Large intestine (tissue), 12 donors: ENCODE results near the gene STX1B. TPM values are rescaled to one million over a fixed set of nuclear protein-coding genes. Genes with fewer than 3 reads are reported as not detected.

Experiments
- DNase-seq, 2 donors: peaks; one replicate each; pipeline versions ENCODE4 v3.0.0 to v3.0.0-alpha.2; 2013
- H3K27ac ChIP-seq: one replicate; pipeline ENCODE4 v1.5.1; 2013; ENCODE audit warnings: low read length
- H3K27me3 ChIP-seq: 2 replicates; pipeline ENCODE4 v1.6.1; 2013; ENCODE audit warnings: low read length; ENCODE audit not compliant: control insufficient read depth, insufficient read depth
- H3K36me3 ChIP-seq: 2 replicates; pipeline ENCODE4 v1.6.1; 2013; ENCODE audit warnings: low read length; ENCODE audit not compliant: control insufficient read depth, insufficient read depth
- H3K4me1 ChIP-seq: one replicate; pipeline ENCODE4 v1.6.1; 2013; ENCODE audit warnings: low read length; ENCODE audit not compliant: control insufficient read depth, insufficient read depth
- H3K4me3 ChIP-seq: one replicate; pipeline ENCODE4 v1.5.1; 2013; ENCODE audit warnings: low read length
- H3K9me3 ChIP-seq: one replicate; pipeline ENCODE4 v1.6.1; 2013; ENCODE audit warnings: mild to moderate bottlenecking, low read depth, low read length, moderate library complexity; ENCODE audit not compliant: control insufficient read depth
- WGBS: methylation state at CpG from one replicate; pipeline ENCODE4 v1.1.5; 2013; ENCODE audit warnings: low lambda C conversion rate; ENCODE audit not compliant: insufficient coverage; 5-methylcytosine and 5-hydroxymethylcytosine counted together
- long read RNA-seq, 11 donors: transcript quantifications; one replicate each; lab custom pipeline, GENCODE V29; 2026
- polyA plus RNA-seq: library from polyadenylated mRNA; unstranded; fragments of 120-200 nt; gene quantifications from one replicate; pipeline ENCODE4 v1.2.1, GENCODE V29; 2013

The STX1B gene
- 1.9 TPM for polyA plus RNA-seq
- long read RNA-seq, donor 1: 0 reads
- long read RNA-seq, donor 2, partial matches to known transcripts: 7 of 7 reads
- long read RNA-seq, donor 2, other reads (novel, unspliced or antisense): 0 of 7 reads
- long read RNA-seq, donor 3: 0 reads
- long read RNA-seq, donor 4: 0 reads
- long read RNA-seq, donor 5: 0 reads
- long read RNA-seq, donor 6, full-length matches to known transcripts: 2 of 2 reads
- long read RNA-seq, donor 6, partial matches to known transcripts: 0 of 2 reads
- long read RNA-seq, donor 6, other reads (novel, unspliced or antisense): 0 of 2 reads
- long read RNA-seq, donor 7: 0 reads
- long read RNA-seq, donor 8: 0 reads
- long read RNA-seq, donor 9: 0 reads
- long read RNA-seq, donor 10, full-length matches to known transcripts: 1 of 1 reads
- long read RNA-seq, donor 10, partial matches to known transcripts: 0 of 1 reads
- long read RNA-seq, donor 10, other reads (novel, unspliced or antisense): 0 of 1 reads
- long read RNA-seq, donor 11, full-length matches to known transcripts: 1 of 1 reads
- long read RNA-seq, donor 11, partial matches to known transcripts: 0 of 1 reads
- long read RNA-seq, donor 11, other reads (novel, unspliced or antisense): 0 of 1 reads

GRCh38 chr16:31010585-31011325, at the start of gene STX1B:
TSS of gene STX1B (minus strand) at chr16:31010638. CDS start at chr16:31010396, 242 bp downstream.
- H3K4me1 ChIP-seq: no peaks in the 10 kb centered on the region
- H3K27me3 ChIP-seq: peaks cover 59% of the 10 kb centered on the region
- H3K9me3 ChIP-seq: no peaks in the 10 kb centered on the region
- no peak for DNase-seq
- no CpG with 5 or more reads among the region's 45 CpGs for WGBS
- no peaks in the 10 kb centered on the region for H3K36me3 ChIP-seq
- no peak within 1 kb of the TSS for H3K27ac ChIP-seq
- peak within 1 kb of the TSS; percentile 0 for H3K4me3 ChIP-seq

- WGBS: no CpG with 5 or more reads among the region's 4 CpGs
- Histone ChIP-seq H3K4me3 (no peak overlapping the region), H3K27ac (no peak overlapping the region), H3K9me3 (no peaks in the 10 kb centered on the region), H3K4me1 (no peaks in the 10 kb centered on the region), H3K36me3 (peaks cover 3% of the 10 kb centered on the region), H3K27me3 (no peaks in the 10 kb centered on the region)
- no peak for DNase-seq
Measured at GRCh38 chr16:31055613-31056012, 45.2 kb upstream of the STX1B start.

GRCh38 chr16:31052114-31052513, 41.7 kb upstream of the STX1B start:
- H3K36me3 ChIP-seq: no peaks in the 10 kb centered on the region
- H3K4me3 ChIP-seq: no peak overlapping the region
- H3K27me3 ChIP-seq: no peaks in the 10 kb centered on the region
- no CpG with 5 or more reads among the region's 2 CpGs for WGBS
- H3K4me1 ChIP-seq: no peaks in the 10 kb centered on the region
- no peak overlapping the region for H3K27ac ChIP-seq
- no peaks in the 10 kb centered on the region for H3K9me3 ChIP-seq
- DNase-seq: peak; percentile 85 to 87

- DNase-seq: no peak
- Histone ChIP-seq H3K9me3 (no peaks in the 10 kb centered on the region), H3K36me3 (no peaks in the 10 kb centered on the region), H3K27ac (no peak overlapping the region), H3K4me3 (no peak overlapping the region), H3K4me1 (no peaks in the 10 kb centered on the region), H3K27me3 (no peaks in the 10 kb centered on the region)
- WGBS: 100% methylated on average over 1 of the region's 10 CpGs
Measured at GRCh38 chr16:31050280-31051030, 40.0 kb upstream of the STX1B start.

GRCh38 chr16:31043898-31044481, 33.6 kb upstream of the STX1B start:
- H3K9me3 ChIP-seq: no peaks in the 10 kb centered on the region
- H3K4me3 ChIP-seq: no peak overlapping the region
- DNase-seq: peak; percentile 60 to 66
- peaks cover 16% of the 10 kb centered on the region for H3K36me3 ChIP-seq
- H3K4me1 ChIP-seq: peaks cover 16% of the 10 kb centered on the region
- no CpG with 5 or more reads among the region's 4 CpGs for WGBS
- peak overlapping the region; percentile 16 for H3K27ac ChIP-seq
- no peaks in the 10 kb centered on the region for H3K27me3 ChIP-seq

- no peak overlapping the region for H3K4me3 ChIP-seq
- H3K9me3 ChIP-seq: no peaks in the 10 kb centered on the region
- DNase-seq: no peak
- H3K4me1 ChIP-seq: peaks cover 16% of the 10 kb centered on the region
- H3K27ac ChIP-seq: no peak overlapping the region
- H3K27me3 ChIP-seq: no peaks in the 10 kb centered on the region
- H3K36me3 ChIP-seq: peaks cover 22% of the 10 kb centered on the region
- WGBS: no CpG with 5 or more reads among the region's 1 CpG
Measured at GRCh38 chr16:31043352-31043751, 32.9 kb upstream of the STX1B start.

- Histone ChIP-seq H3K9me3 (no peaks in the 10 kb centered on the region), H3K27ac (no peak overlapping the region), H3K27me3 (no peaks in the 10 kb centered on the region), H3K36me3 (peaks cover 27% of the 10 kb centered on the region), H3K4me3 (no peak overlapping the region), H3K4me1 (peaks cover 16% of the 10 kb centered on the region)
- no peak for DNase-seq
- WGBS: no CpG with 5 or more reads among the region's 10 CpGs
Measured at GRCh38 chr16:31042866-31043265, 32.4 kb upstream of the STX1B start.

GRCh38 chr16:31038993-31039392, 28.6 kb upstream of the STX1B start:
- H3K27me3 ChIP-seq: no peaks in the 10 kb centered on the region
- no peak overlapping the region for H3K27ac ChIP-seq
- no CpG with 5 or more reads among the region's 2 CpGs for WGBS
- no peak overlapping the region for H3K4me3 ChIP-seq
- DNase-seq: no peak
- H3K4me1 ChIP-seq: peaks cover 16% of the 10 kb centered on the region
- peaks cover 52% of the 10 kb centered on the region for H3K36me3 ChIP-seq
- H3K9me3 ChIP-seq: no peaks in the 10 kb centered on the region

GRCh38 chr16:31036691-31037090, 26.3 kb upstream of the STX1B start:
- Histone ChIP-seq H3K36me3 (peaks cover 52% of the 10 kb centered on the region), H3K4me3 (no peak overlapping the region), H3K27ac (no peak overlapping the region), H3K4me1 (peaks cover 5% of the 10 kb centered on the region), H3K27me3 (no peaks in the 10 kb centered on the region), H3K9me3 (peaks cover 2% of the 10 kb centered on the region)
- no peak for DNase-seq
- WGBS: no CpG with 5 or more reads among the region's 2 CpGs
